ENCODE data around the gene CCNDBP1.
"Not testable (repeated sequence)": the region's sequence is repeated elsewhere in the genome, so short reads cannot be mapped to it uniquely, and the experiment has no call there.

Gene CCNDBP1, protein sequence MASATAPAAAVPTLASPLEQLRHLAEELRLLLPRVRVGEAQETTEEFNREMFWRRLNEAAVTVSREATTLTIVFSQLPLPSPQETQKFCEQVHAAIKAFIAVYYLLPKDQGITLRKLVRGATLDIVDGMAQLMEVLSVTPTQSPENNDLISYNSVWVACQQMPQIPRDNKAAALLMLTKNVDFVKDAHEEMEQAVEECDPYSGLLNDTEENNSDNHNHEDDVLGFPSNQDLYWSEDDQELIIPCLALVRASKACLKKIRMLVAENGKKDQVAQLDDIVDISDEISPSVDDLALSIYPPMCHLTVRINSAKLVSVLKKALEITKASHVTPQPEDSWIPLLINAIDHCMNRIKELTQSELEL

DNA sequence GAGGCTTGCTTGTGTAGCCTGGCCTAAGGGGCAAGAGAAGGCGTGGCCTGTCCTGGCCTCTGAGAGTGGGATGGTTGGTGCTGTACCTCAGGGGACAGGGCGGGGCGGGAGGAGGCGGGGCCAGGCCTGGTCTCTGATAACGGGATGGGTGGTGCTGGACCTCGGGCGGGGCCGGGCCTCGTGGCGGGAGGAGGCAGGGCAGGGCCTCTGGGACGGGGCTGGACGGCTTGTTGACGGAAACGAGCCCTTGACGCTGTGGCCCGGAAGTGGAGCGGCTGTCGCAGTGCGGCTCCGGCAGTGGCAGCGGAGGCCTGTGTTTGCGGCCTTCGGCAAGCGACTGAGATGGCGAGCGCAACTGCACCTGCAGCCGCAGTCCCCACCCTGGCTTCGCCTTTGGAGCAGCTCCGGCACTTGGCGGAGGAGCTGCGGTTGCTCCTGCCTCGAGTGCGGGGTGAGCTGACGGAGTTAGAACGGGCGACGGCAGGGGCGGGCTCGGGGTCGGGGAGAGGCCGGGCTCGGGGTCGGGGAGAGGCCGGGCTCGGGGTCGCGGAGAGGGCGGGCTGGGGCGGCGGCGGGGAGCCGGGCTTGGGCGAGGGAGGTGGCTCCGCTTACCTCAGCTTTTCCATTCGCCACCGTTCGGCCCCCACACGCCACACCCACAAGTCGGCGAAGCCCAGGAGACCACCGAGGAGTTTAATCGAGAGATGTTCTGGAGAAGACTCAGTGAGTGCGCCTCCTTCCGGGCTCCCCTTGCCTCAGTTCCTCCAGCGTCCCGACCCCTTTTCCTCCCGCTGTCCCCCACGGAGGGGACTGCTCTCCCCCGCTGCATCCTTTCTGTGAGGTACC, at the start of gene CCNDBP1:
TSS of gene CCNDBP1 (plus strand) at position 247 of the 846 bp plus-strand sequence. CDS start at position 343, 96 bp downstream.
- DNase-seq = peak; percentile 57

DNA sequence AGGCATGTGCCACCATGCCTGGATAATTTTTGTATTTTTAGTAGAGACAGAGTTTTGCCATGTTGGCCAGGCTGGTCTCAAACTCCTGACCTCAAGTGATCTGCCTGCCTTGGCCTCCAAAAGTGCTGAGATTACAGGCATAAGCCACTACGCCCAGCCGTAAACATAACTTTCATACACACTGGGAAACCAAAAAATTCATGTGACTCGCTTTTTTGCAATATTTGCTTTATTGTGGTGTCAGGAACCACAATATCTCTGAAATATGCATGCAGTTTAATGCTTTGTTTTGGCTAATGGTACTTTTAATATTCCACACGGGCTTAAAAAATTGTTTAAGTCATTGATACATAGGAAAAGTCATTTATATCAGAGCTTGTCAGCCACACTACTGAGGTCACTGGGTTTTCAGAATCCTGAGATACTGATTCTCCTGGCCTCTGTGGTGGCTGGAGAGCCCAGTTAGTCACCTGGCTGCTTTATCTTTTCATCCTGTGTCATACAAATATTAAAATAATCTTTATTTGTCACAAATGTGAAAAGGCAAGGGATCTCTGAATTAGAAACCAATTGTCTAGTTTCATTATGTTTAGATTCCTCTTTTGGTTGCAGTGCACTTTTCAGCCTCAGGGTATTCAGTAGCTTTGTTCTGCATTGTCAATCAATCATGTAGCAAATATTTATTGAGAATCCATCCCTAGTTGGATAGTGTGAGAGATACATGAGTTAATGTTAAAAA, 41.8 kb upstream of the CCNDBP1 start:
- DNase-seq = no peak

DNA sequence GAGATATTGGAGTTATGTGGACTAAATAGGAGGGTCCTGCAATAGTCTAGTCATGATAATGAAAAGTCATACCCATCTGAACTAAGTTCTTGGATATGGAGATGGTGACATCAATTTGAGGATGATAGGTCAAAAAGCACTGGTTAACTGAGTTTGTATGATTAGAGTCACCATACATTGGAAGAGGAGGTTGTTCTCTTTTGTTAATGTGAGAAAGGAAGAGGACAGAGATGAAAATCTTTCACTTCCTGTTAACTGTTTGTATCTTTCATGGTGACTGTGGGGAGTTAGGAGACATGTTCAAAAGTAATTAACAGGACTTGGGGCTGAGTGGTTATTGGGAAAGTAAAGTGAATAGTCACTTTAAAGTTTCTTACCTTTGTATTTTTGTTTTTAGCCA, 40.7 kb upstream of the CCNDBP1 start:
- DNase-seq = no peak

DNA sequence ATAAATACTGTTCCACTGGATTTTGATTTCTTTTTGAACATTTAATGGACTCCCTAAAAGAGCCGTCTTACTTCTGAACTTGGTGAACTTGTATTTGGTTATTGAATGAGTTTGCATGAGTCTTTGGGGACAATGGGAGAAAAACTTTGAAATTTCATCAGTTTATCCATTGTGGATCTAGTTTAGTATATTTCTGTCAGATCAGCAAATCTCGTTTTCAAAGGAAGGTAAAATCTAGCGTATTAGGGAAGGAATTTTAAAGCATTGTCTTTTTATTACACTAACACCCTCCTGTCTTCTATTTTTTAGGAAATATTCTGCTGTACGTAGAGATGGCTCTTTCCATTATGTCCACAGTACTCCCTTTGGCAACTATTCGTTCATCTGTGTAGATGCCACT, 39.0 kb upstream of the CCNDBP1 start:
- DNase-seq = no peak

DNA sequence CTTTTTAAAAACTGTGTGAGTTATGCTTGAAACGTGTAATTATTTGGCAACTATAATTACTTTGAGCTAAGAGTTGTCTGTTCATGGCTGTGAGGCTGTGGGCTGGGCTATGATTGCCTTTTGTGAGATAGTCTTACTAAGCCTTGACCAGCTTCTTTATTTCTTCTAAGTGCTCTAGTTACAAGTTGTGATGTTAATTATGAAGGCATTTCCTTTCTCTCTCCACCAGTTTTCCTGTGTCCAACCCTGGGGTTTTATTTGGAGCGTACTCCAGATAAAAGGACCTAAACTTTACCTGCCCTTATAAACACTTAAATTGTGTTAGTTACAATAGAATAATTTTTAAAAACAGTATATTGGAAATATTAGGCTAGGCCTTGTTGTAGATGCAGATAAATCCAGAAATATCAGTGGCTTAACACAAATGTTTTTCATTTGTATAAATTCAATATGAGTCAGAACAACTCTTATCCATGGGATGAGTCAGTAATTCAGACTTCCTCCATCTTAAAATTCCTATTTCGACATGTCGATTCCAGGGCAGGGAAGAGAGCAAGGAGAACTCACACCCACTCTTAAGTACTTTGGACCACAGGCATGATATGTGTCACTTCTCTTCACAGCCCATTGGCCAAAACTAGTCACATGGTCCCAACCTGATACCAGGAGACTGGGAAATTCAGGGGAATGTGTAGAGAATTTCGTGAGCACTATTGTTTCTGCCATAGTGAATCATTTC, 34.8 kb upstream of the CCNDBP1 start:
- DNase-seq = no peak

DNA sequence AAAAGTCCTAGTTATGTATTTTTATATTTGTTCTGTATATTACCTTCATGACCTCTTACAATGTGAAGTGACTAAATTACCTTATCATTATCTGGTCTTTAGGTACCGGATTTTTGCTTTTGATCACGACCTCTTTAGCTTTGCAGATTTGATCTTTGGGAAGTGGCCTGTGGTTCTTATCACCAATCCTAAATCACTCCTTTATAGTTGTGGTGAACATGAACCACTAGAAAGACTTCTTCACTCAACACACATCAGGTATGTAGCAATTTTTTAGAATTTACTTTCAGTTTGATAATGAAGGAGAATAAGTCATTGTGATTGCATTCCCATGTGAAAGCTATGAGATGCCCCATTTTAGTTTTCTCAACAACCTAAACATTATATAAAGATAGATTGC, 33.5 kb upstream of the CCNDBP1 start:
- no peak for DNase-seq

DNA sequence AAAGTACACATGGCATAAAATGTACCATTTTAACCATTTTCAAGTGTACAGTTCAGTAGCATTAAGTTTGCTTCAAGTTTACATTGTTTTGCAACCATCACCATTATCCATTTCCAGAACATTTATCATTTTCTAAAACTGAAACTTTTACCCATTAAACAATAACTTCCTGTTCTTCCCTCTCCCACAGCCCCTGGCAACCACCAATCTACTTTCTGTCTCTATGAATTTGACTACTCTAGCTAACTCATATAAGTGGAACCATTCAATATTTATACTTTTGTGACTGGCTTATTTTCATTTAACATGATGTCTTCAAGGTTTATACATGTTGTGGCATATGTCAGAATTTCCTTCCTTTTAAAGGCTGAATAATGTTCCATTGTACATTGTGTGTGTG, 31.9 kb upstream of the CCNDBP1 start:
- no peak for DNase-seq

DNA sequence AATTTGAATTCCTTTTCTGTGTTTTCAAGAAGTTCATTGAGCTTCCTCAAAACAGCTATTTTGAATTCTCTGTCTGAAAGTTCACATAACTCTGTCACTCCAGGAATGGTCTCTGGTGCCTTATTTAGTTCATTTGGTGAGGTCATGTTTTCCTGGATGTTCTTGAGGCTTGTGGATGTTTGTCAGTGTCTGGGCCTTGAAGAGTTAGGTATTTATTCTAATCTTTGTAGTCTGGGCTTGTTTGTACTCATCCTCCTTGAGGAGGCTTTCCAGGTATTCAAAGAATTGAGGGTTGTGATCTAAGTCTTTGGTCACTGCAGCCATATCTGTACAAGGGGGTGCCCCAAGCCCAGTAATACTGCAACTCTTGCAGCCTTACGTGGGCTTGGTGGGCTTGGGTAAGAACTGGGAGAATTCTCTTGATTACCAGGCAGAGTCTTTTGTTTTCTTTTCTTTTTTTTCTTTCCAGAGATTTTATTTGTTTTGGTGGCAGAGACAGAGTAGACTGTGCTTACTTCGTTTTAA, 19.3 kb upstream of the CCNDBP1 start:
- DNase-seq = no peak

DNA sequence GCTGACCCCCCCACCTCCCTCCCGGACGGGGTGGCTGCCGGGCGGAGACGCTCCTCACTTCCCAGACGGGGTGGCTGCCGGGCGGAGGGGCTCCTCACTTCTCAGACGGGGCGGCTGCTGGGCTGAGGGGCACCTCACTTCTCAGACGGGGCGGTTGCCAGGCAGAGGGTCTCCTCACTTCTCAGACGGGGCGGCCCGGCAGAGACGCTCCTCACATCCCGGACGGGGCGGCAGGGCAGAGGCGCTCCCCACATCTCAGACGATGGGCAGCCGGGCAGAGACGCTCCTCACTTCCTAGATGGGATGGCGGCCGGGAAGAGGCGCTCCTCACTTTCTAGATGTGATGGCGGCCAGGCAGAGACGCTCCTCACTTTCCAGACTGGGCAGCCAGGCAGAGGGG, 17.9 kb upstream of the CCNDBP1 start:
- DNase-seq = not testable (repeated sequence)

DNA sequence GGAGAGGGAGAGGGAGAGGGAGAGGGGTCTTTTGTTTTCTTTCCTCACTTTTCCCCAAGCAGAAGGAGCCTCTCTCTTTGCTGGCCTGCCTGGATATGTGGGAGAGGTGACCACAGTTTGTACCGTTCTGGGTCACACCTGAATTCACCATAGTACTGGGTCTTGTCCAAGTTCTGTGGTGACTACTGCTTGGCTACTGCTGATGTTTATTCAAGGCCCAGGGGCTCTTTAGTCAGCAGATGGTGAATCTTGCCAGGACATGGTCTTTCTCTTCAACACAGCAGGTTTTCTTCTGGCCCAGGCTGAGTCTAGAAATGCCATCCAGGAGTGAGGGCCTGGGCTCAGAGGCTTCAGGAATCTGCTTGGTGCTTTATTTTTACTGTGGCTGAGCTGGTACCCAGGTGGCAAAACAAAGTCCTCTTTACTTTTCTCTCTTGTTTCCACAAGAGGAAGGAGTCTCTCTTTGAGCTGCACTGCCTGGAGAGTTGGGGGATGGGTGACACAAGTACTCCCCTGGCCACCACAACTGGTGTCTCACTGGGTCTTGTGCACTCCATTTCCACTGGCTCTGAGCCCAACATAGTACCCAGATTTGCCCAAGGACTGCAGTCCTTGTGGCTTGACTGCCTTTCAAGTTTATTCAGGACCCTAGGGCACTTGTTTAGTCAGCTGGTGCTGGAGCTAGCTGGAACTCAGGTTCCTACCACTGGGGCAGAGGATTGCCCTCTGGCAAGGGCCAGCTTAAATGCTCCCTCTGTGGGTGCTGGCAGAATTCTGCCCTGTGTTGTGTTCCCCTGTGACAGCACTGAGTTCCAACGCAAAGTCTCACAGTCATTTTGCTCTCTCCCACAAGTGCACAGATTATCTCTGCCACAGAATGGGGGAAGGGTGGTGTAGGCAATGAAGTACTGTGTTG, 16.8 kb upstream of the CCNDBP1 start:
- no peak for DNase-seq

DNA sequence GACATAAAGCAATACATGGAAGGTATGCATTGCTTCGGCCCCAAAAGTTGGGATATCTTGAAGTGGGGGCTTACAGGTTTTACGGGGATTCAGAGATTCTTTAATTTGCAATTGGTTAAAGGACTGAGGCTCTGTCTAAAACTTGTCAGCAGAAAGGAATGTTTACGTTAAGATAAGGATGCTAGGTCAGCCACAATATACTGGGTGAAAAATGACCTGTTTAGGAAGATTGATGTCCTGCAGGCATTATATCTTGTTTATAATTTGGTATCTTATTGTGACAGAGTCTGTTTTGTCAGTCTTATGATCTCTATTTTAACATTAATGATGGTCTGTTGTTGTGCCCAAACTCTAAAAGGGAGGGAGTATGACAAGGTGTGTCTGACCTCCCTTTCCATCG, 15.3 kb upstream of the CCNDBP1 start:
- DNase-seq = no peak

DNA sequence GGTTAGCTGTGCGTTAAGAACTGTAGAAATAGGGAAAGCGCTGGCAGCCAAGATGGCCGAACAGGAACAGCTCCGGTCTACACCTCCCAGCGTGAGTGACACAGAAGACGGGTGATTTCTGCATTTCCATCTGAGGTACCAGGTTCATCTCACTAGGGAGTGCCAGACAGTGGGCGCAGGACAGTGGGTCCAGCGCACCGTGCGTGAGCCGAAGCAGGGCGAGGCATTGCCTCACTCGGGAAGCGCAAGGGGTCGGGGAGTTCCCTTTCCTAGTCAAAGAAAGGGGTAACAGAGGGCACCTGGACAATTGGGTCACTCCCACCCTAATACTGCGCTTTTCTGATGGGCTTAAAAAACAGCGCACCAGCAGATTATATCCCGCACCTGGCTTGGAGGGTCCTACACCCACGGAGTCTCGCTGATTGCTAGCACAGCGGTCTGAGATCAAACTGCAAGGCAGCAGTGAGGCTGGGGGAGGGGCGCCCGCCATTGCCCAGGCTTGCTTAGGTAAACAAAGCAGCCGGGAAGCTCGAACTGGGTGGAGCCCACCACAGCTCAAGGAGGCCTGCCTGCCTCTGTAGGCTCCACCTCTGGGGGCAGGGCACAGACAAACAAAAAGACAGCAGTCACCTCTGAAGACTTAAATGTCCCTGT, 9.4 kb upstream of the CCNDBP1 start:
- not testable (repeated sequence) for DNase-seq

DNA sequence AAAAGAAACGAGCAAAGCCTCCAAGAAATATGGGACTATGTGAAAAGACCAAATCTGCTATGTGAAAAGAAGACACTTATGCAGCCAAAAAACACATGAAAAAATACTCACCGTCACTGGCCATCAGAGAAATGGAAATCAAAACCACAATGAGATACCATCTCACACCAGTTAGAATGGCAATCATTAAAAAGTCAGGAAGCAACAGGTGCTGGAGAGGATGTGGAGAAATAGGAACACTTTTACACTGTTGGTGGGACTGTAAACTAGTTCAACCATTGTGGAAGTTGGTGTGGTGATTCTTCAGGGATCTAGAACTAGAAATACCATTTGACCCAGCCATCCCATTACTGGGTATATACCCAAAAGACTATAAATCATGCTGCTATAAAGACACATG, 8.1 kb upstream of the CCNDBP1 start:
- DNase-seq = not testable (repeated sequence)

DNA sequence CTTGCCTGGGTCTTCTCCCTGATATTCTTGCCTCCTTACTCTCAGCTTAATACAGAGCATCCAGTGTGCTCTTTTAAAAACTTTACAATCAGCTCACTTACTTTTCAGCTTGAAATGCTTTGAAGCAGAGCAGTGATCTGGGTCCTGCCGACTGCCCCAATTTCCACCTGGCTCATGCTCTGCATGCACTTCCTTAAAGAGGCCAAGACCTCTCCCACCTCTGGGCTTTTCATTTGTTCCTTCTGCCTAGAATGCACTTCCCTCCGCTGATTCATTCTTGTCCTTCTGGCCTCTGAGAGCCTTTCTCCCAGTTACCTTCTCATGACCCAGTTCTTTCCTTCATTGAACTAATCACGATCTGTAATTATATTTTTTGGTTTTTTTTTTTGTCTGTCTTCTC, 1.9 kb upstream of the CCNDBP1 start:
- no peak for DNase-seq

DNA sequence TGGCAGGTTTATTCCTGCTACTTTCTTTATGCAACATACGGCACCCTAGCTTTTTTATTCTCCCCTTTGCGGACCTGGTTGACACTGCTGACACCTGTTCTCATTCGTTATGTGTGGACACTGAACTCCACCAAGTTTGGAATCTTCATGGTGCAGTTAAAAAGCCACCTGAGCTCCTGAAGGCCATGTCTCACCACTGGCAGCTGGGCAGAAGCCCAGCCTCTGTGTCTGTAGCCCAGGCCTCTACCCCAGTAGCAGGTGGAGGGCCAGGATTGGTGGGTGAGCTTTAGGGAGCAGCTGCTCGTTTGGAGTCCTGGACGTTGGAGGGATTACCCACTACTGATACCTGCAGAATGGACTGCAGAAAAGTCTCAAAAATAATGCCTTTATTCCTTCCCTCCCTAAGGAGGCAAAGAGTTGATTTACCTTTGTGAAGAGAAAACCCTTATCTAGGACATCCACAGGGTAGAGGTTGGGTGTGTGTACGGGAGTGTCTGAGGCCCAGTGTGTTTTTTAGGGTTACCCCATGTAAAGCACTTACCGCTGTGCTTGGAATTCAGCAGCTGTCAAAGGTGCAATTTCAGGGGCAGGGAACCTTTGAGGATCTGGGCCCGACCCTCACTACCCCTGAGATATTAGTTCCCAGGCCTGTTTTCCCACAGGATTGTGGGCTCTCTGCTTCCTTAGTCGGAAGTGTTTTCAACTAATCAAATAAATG, 637 bp upstream of the CCNDBP1 start:
- DNase-seq = no peak

DNA sequence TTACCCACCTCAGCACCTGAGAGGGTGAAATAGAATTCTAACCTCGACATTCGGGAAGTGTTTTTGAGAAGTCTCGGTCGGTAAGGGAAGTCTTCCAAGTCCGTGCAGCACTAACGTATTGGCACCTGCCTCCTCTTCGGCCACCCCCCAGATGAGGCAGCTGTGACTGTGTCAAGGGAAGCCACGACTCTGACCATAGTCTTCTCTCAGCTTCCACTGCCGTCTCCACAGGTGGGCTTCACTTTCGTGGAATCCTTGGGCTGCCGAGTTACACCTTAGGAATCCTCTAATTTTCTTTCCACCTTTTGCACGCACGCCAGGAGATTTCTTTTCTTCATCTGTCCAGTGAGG, 775 bp downstream of the CCNDBP1 start:
- no peak for DNase-seq

DNA sequence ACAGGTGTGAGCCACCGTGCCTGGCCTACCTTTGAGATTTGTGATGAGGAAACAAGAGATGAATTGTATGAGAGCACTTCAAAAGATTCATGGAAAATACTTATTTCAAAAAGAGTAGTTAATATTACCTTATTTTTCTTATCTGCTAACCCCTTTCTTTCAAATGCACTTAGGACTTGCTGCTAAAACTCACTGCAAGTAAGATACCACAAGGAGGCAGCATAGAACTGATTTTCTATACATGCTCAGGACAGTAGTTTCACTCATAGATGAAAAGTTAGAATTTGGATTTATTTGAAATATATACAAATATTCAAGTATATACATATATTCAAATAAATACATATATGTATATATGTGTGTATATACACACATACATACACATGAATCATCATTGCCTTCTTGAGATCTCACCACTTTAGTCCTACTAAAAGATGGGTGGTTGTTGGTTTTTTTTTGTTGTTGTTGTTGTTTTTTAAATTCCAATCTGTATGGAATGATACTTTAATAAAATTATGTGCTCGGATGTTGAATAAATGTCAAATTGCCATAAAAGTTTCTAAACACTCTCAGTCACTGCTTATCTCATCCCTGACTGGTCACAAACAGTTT, 2.4 kb downstream of the CCNDBP1 start:
- DNase-seq = peak; percentile 23

DNA sequence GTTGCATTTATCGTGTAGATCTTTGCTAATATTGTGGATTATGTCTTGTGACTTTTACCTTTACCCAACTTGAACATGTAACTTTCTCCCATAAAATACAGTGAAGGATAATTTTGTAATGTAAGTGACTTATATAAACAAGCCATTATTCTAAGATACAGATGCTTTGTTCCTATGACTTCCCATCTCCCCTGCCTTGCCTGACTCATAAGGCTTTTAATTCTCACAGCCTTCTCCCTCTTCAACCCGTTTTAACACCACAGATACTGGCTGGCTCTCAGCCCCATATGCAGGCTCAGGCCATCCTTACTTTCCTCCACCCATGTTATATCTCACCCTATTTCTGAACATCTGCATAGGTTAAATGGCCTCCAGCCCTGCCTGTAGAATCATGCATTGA, 4.1 kb downstream of the CCNDBP1 start:
- DNase-seq = no peak

DNA sequence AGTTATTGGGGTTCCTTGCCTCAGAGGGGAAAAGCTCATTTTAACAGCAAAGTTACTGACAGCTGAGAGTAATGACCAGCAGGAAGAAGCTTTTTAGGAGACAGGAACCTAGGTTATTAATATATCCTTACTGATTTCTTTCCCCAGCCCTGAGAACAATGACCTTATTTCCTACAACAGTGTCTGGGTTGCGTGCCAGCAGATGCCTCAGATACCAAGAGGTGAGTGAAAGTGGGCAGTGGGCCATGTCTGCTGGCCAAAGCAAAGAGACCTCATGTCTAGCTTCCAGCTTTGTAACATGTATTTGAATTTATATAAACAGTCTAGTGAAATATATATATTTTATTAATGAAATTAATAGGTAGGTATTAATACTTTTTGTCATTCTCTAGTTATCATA, 5.0 kb downstream of the CCNDBP1 start:
- no peak for DNase-seq

DNA sequence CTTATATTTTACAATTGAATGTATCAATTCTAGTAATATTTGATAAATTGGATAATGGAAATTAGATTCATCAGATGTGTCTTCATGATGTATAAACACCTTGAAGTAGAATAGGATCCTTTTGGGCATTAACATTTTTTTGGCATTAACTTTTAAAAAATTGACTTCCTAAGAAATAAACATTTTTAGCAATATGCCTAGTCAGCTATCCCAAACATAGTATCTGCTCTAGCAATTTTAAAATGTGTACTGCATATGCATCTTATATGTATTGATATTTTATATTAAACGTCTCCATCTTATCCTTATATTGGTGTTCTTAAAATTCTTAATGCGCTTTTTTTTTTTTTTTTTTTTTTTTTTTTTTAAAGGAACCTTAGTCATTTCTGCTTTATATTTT, 8.5 kb downstream of the CCNDBP1 start:
- no peak for DNase-seq
